GM12801 (cell line): ENCODE data around the gene NTM.

Source experiments
- CTCF ChIP-seq: IDR thresholded peaks from one replicate; pipeline ENCODE4 v1.5.1; 2011; ENCODE audit warnings: control low read depth; ENCODE audit not compliant: insufficient read length; ENCODE audit errors: extremely low read depth

The NTM gene

GRCh38 chr11:131870305-131870704, 499.9 kb downstream of the NTM start:
- no peak for TF ChIP-seq CTCF

GRCh38 chr11:131871006-131871405, 500.6 kb downstream of the NTM start:
- no peak for TF ChIP-seq CTCF

GRCh38 chr11:131874070-131874469, 503.7 kb downstream of the NTM start:
- no peak for TF ChIP-seq CTCF

- no peak for TF ChIP-seq CTCF
Measured at GRCh38 chr11:131875611-131876010, 505.2 kb downstream of the NTM start.

- no peak for TF ChIP-seq CTCF
Measured at GRCh38 chr11:131877246-131877942, 507.0 kb downstream of the NTM start.

GRCh38 chr11:131880316-131880715, 509.9 kb downstream of the NTM start:
- no peak for TF ChIP-seq CTCF

GRCh38 chr11:131880976-131881375, 510.6 kb downstream of the NTM start:
- TF ChIP-seq CTCF, result no peak

GRCh38 chr11:131883332-131883731, 512.9 kb downstream of the NTM start:
- TF ChIP-seq CTCF, result no peak
